IMR-90 (cell line): ENCODE results near the gene SPECC1L. TPM values are rescaled to one million over a fixed set of nuclear protein-coding genes. Genes with fewer than 3 reads are reported as not detected.

Source experiments
- ATAC-seq: fragments of 200-7000 bp; cut with Tn5 transposase; 2 replicates; pipeline ENCODE4 v1.9.1; 2020; ENCODE audit warnings: low read depth, mild to moderate bottlenecking, moderate library complexity
- BruUV-seq: library from RNA; stranded (reverse); fragments of 400-500 nt; replicated peaks from 2 replicates; lab custom pipeline; 2021; lab: Mats Ljungman, UMichigan
- CTCF ChIA-PET: fragments of 300-600 bp; formaldehyde crosslinking; extraction: SDS; loops from one replicate; lab custom pipeline; 2021; ENCODE audit warnings: antibody characterized with exemption; lab: Yijun Ruan, JAX
- POLR2A ChIA-PET: fragments of 300-600 bp; sonication (Branson Sonifier 250); formaldehyde crosslinking; loops from one replicate; lab custom pipeline; 2022; ENCODE audit warnings: antibody characterized with exemption; ENCODE audit not compliant: unreplicated experiment; lab: Charles Lee
- DNase-seq: peaks from one replicate; pipeline ENCODE4 v3.0.0; 2013
- H2AFZ ChIP-seq: replicated peaks from 2 replicates; pipeline ENCODE3; 2013; ENCODE audit warnings: low read length, mild to moderate bottlenecking; ENCODE audit not compliant: poor library complexity
- H2AK5ac ChIP-seq: 2 replicates; pipeline ENCODE4 v1.6.1; 2013; ENCODE audit warnings: low read depth, low read length, inconsistent platforms
- H2AK9ac ChIP-seq: replicated peaks from 2 replicates; pipeline ENCODE3; 2013; ENCODE audit warnings: mild to moderate bottlenecking, low read depth, low read length, moderate library complexity; ENCODE audit not compliant: poor library complexity
- H2BK120ac ChIP-seq: 2 replicates; pipeline ENCODE4 v1.6.1; 2013; ENCODE audit warnings: low read depth, low read length, inconsistent platforms
- H2BK15ac ChIP-seq: 3 replicates; pipeline ENCODE4 v1.6.1; 2013; ENCODE audit warnings: low read depth, low read length, inconsistent platforms
- H2BK20ac ChIP-seq: 2 replicates; pipeline ENCODE4 v1.6.1; 2013; ENCODE audit warnings: low read depth, mild to moderate bottlenecking, inconsistent platforms, low read length, moderate library complexity
- H2BK5ac ChIP-seq: 2 replicates; pipeline ENCODE4 v1.6.1; 2013; ENCODE audit warnings: mild to moderate bottlenecking, low read depth, low read length, inconsistent platforms; ENCODE audit not compliant: poor library complexity, severe bottlenecking
- H3K14ac ChIP-seq: replicated peaks from 2 replicates; pipeline ENCODE4 v1.6.1; 2013; ENCODE audit warnings: low read depth, low read length, inconsistent platforms
- H3K18ac ChIP-seq: 2 replicates; pipeline ENCODE4 v1.6.1; 2013; ENCODE audit warnings: low read depth, low read length, control low read depth
- H3K23ac ChIP-seq: 2 replicates; pipeline ENCODE4 v1.6.1; 2013; ENCODE audit warnings: low read depth, low read length, inconsistent platforms
- H3K27ac ChIP-seq: 2 replicates; pipeline ENCODE4 v1.5.1; 2013; ENCODE audit warnings: mild to moderate bottlenecking, control low read depth, low read length; ENCODE audit not compliant: insufficient read depth
- H3K27me3 ChIP-seq: 2 replicates; pipeline ENCODE4 v1.6.1; 2013; ENCODE audit warnings: low read length; ENCODE audit not compliant: control insufficient read depth, insufficient read depth
- H3K36me3 ChIP-seq: 2 replicates; pipeline ENCODE4 v1.6.1; 2013; ENCODE audit warnings: low read length, mixed read lengths; ENCODE audit not compliant: control insufficient read depth, insufficient read depth
- H3K4ac ChIP-seq: 2 replicates; pipeline ENCODE4 v1.6.1; 2013; ENCODE audit warnings: low read depth, low read length, inconsistent platforms
- H3K4me1 ChIP-seq: 2 replicates; pipeline ENCODE4 v1.6.1; 2013; ENCODE audit warnings: low read length, mixed read lengths; ENCODE audit not compliant: control insufficient read depth, insufficient read depth
- H3K4me2 ChIP-seq: 2 replicates; pipeline ENCODE4 v1.6.1; 2013; ENCODE audit warnings: low read depth, mild to moderate bottlenecking, control low read depth, low read length, moderate library complexity
- H3K4me3 ChIP-seq: 2 replicates; pipeline ENCODE4 v1.5.1; 2013; ENCODE audit warnings: low read depth, mild to moderate bottlenecking, control low read depth, low read length, moderate library complexity; ENCODE audit not compliant: insufficient read depth
- H3K56ac ChIP-seq: 2 replicates; pipeline ENCODE4 v1.6.1; 2013; ENCODE audit warnings: low read length, inconsistent platforms; ENCODE audit not compliant: insufficient read depth; ENCODE audit errors: extremely low read depth
- H3K79me1 ChIP-seq, 2 experiments: 2 replicates each; pipeline ENCODE4 v1.6.1; 2013; ENCODE audit warnings: low read length in 2 of 2, inconsistent platforms in 1 of 2, low read depth in 1 of 2
- H3K9ac ChIP-seq: 2 replicates; pipeline ENCODE4 v1.6.1; 2013; ENCODE audit warnings: low read depth, low read length, control low read depth
- H3K9me1 ChIP-seq: 2 replicates; pipeline ENCODE4 v1.6.1; 2013; ENCODE audit warnings: low read length, inconsistent platforms; ENCODE audit not compliant: insufficient read depth
- H3K9me3 ChIP-seq: 2 replicates; pipeline ENCODE4 v1.6.1; 2013; ENCODE audit warnings: low read length; ENCODE audit not compliant: control insufficient read depth, insufficient read depth
- H4K20me1 ChIP-seq: 2 replicates; pipeline ENCODE4 v1.6.1; 2013; ENCODE audit warnings: low read length, inconsistent platforms; ENCODE audit not compliant: insufficient read depth
- H4K5ac ChIP-seq: 2 replicates; pipeline ENCODE4 v1.6.1; 2013; ENCODE audit warnings: mild to moderate bottlenecking, low read depth, low read length, control low read depth
- H4K8ac ChIP-seq, 2 experiments: 2 replicates each; pipeline ENCODE4 v1.6.1; 2013; ENCODE audit warnings: low read depth in 2 of 2, low read length in 2 of 2, control low read depth in 1 of 2, inconsistent platforms in 1 of 2
- H4K91ac ChIP-seq: 2 replicates; pipeline ENCODE4 v1.6.1; 2013; ENCODE audit warnings: low read depth, low read length, inconsistent platforms; ENCODE audit not compliant: insufficient read depth
- CHD1 ChIP-seq: IDR thresholded peaks from 2 replicates; pipeline ENCODE4 v1.6.1; 2012; ENCODE audit warnings: low read depth, low read length, improper control_type of control experiment
- ELK1 ChIP-seq: fragments of 150-350 bp; IDR thresholded peaks from 2 replicates; pipeline ENCODE4 v1.6.1; 2016; ENCODE audit warnings: low read depth, mild to moderate bottlenecking, low read length, moderate library complexity, borderline replicate concordance
- FOS ChIP-seq: fragments of 150-350 bp; IDR thresholded peaks from 2 replicates; pipeline ENCODE4 v1.6.1; 2016; ENCODE audit warnings: low read depth, low read length
- MAFK ChIP-seq: IDR thresholded peaks from 2 replicates; pipeline ENCODE4 v1.6.1; 2012; ENCODE audit warnings: low read depth, low read length, improper control_type of control experiment
- MAZ ChIP-seq: IDR thresholded peaks from 2 replicates; pipeline ENCODE4 v1.6.1; 2012; ENCODE audit warnings: low read depth, mild to moderate bottlenecking, low read length, improper control_type of control experiment, moderate library complexity, borderline replicate concordance
- NFE2L2 ChIP-seq: fragments of 150-350 bp; IDR thresholded peaks from 2 replicates; pipeline ENCODE4 v1.6.1; 2016; ENCODE audit warnings: low read depth, mild to moderate bottlenecking, low read length
- RAD21 ChIP-seq: IDR thresholded peaks from 2 replicates; pipeline ENCODE4 v1.6.1; 2012; ENCODE audit warnings: low read length, improper control_type of control experiment
- RCOR1 ChIP-seq: IDR thresholded peaks from 2 replicates; pipeline ENCODE4 v1.6.1; 2012; ENCODE audit warnings: mild to moderate bottlenecking, low read length, improper control_type of control experiment; ENCODE audit not compliant: insufficient replicate concordance
- RFX5 ChIP-seq: IDR thresholded peaks from 2 replicates; pipeline ENCODE4 v1.8.0; 2012; ENCODE audit warnings: low read depth, mild to moderate bottlenecking, low read length, moderate library complexity
- WGBS, 2 experiments: methylation state at CpG; one replicate each; pipeline versions ENCODE4 v1.1.5 to v1.1.7; 2013; ENCODE audit warnings: missing lambda C conversion rate in 2 of 2; ENCODE audit not compliant: insufficient read length in 1 of 2; ENCODE audit errors: extremely low coverage in 2 of 2; 5-methylcytosine and 5-hydroxymethylcytosine counted together
- dilution Hi-C: fragments of 300-500 bp; cut with HindIII; formaldehyde crosslinking; loops from one replicate; pipeline ENCODE4 v1.14.3; 2018; ENCODE audit warnings: low sequenced_read_pairs; ENCODE audit not compliant: unreplicated experiment
- in situ Hi-C: fragments of 300-500 bp; cut with MboI; formaldehyde crosslinking; loops from 3 replicates; pipeline ENCODE4 v1.14.3; 2019; ENCODE audit warnings: low sequenced_read_pairs, inconsistent platforms, mixed read lengths
- intact Hi-C: fragments of 100-400 bp; cut with micrococcal nuclease; formaldehyde crosslinking; loops from 2 replicates; pipeline ENCODE4 v1.10.0; 2022
- polyA plus RNA-seq, 3 experiments: library from polyadenylated mRNA; depleted of rRNA; stranded (reverse); fragments of >200 nt; gene quantifications; 2 replicates each; pipeline ENCODE4 v1.2.3, GENCODE V29; 2012; ENCODE audit warnings: low replicate concordance in 1 of 3
- total RNA-seq: library from RNA; depleted of rRNA; stranded (reverse); fragments of >200 nt; gene quantifications from 2 replicates; pipeline ENCODE4 v1.2.3, GENCODE V29; 2012

SPECC1L gene
- total and polyA plus RNA-seq, 2 of the 4 experiments (the other 2 are of a cell fraction) = 18.7 to 44.1 TPM

- Histone ChIP-seq H2BK5ac (no peak overlapping the region), H3K27me3 (no peaks in the 10 kb centered on the region), H4K8ac (no peak overlapping the region), H3K23ac (no peak overlapping the region), H4K5ac (no peak overlapping the region), H3K14ac (no peak overlapping the region), H2AK5ac (no peak overlapping the region), H2BK15ac (no peak overlapping the region), H2AFZ (no peak overlapping the region), H2BK120ac (no peak overlapping the region), H3K4me3 (no peak overlapping the region), H3K9me3 (no peaks in the 10 kb centered on the region), H3K36me3 (peaks cover 28% of the 10 kb centered on the region), H3K4ac (no peak overlapping the region), H3K27ac (no peak overlapping the region), H3K9ac (no peak overlapping the region), H2AK9ac (no peak overlapping the region), H2BK20ac (no peak overlapping the region), H3K18ac (no peak overlapping the region), H3K79me1 (peaks cover 16 to 38% of the 10 kb centered on the region in 2 experiments), H3K4me2 (no peak overlapping the region), H4K20me1 (no peaks in the 10 kb centered on the region), H3K56ac (no peak overlapping the region), H3K4me1 (peaks cover 3% of the 10 kb centered on the region; the same call in 1 of the 2 replicates), H3K9me1 (peaks cover 3% of the 10 kb centered on the region; the same call in 1 of the 2 replicates), H4K91ac (no peak overlapping the region)
- ATAC-seq (no peak), DNase-seq (no peak)
- in situ Hi-C loops = no loop called here
- POLR2A ChIA-PET = no interaction called here
- intact Hi-C loops = no loop called here
- TF ChIP-seq RFX5 = no peak
- TF ChIP-seq FOS = no peak
- no peak for TF ChIP-seq MAFK
- TF ChIP-seq CHD1 = no peak
- TF ChIP-seq ELK1 = no peak
- TF ChIP-seq RCOR1 = no peak
- TF ChIP-seq MAZ = no peak
- TF ChIP-seq NFE2L2 = no peak
- no peak for TF ChIP-seq RAD21
- WGBS, 2 experiments = no CpG with 5 or more reads among the region's 6 CpGs
- CTCF ChIA-PET = interaction anchor here (0.6 to 1.1 kb wide), 2 partner anchors 9 to 21 kb away, joined by 3 read pairs; no protein-coding TSS in a partner anchor
- no TSS peak for BruUV-seq
- dilution Hi-C loops = no loop called here
These were observed 71.0 kb downstream of the SPECC1L start for GRCh38 chr22:24341627-24342026.
